PC-9 (cell line): ENCODE measurements around the gene RUNX1. TPM values are rescaled to one million over a fixed set of nuclear protein-coding genes. Genes with fewer than 3 reads are reported as not detected.
"Not testable (repeated sequence)": the region's sequence is repeated elsewhere in the genome, so short reads cannot be mapped to it uniquely, and the experiment has no call there.

ENCODE experiments used
- BruUV-seq: library from RNA; stranded (reverse); fragments of 400-500 nt; replicated peaks from 2 replicates; lab custom pipeline; 2021; lab: Mats Ljungman, UMichigan
- CTCF ChIA-PET: fragments of 300-600 bp; sonication (Branson Sonifier 250); formaldehyde crosslinking; loops from one replicate; lab custom pipeline; 2022; ENCODE audit warnings: antibody characterized with exemption; lab: Charles Lee
- POLR2A ChIA-PET: fragments of 300-600 bp; sonication (Branson Sonifier 250); formaldehyde crosslinking; loops from one replicate; lab custom pipeline; 2022; ENCODE audit warnings: antibody characterized with exemption; ENCODE audit not compliant: unreplicated experiment; lab: Charles Lee
- DNase-seq, 2 experiments: peaks; one replicate each; pipeline versions ENCODE4 v3.0.0 to v3.0.0-alpha.2; 2015 to 2022; ENCODE audit warnings: mixed read lengths in 1 of 2
- H2AFZ ChIP-seq: fragments of 200-600 bp; sonication (generic); 2 replicates; pipeline ENCODE4 v1.8.1; 2017; ENCODE audit warnings: antibody characterized with exemption
- H3F3A ChIP-seq: fragments of 200-600 bp; sonication (generic); 2 replicates; pipeline ENCODE4 v1.8.1; 2017; ENCODE audit warnings: antibody characterized with exemption, mild to moderate bottlenecking, low read depth; ENCODE audit not compliant: insufficient read depth
- H3K27ac ChIP-seq: fragments of 200-600 bp; sonication (generic); 2 replicates; pipeline ENCODE4 v1.6.1; 2016; ENCODE audit warnings: mixed run types
- H3K27me3 ChIP-seq: fragments of 200-600 bp; sonication (generic); 2 replicates; pipeline ENCODE4 v1.6.1; 2016; ENCODE audit warnings: low read depth, mixed run types; ENCODE audit not compliant: insufficient read depth
- H3K36me3 ChIP-seq: fragments of 200-600 bp; sonication (generic); 2 replicates; pipeline ENCODE4 v1.6.1; 2016; ENCODE audit warnings: low read depth, mixed run types
- H3K4me1 ChIP-seq: fragments of 200-600 bp; sonication (generic); replicated peaks from 2 replicates; pipeline ENCODE4 v1.6.1; 2016; ENCODE audit warnings: mixed run types; ENCODE audit not compliant: insufficient read depth
- H3K4me2 ChIP-seq: fragments of 200-600 bp; sonication (generic); 2 replicates; pipeline ENCODE4 v1.6.1; 2017; ENCODE audit warnings: mixed run types
- H3K4me3 ChIP-seq: fragments of 200-600 bp; sonication (generic); 2 replicates; pipeline ENCODE4 v1.6.1; 2016; ENCODE audit warnings: mixed run types
- H3K79me2 ChIP-seq: fragments of 200-600 bp; sonication (generic); 2 replicates; pipeline ENCODE4 v1.6.1; 2017; ENCODE audit warnings: low read depth, mixed run types
- H3K9me2 ChIP-seq: fragments of 200-600 bp; sonication (generic); 2 replicates; pipeline ENCODE4 v1.8.1; 2017; ENCODE audit warnings: mild to moderate bottlenecking; ENCODE audit not compliant: insufficient read depth
- H3K9me3 ChIP-seq: fragments of 200-600 bp; sonication (generic); 2 replicates; pipeline ENCODE4 v1.8.1; 2016; ENCODE audit warnings: low read depth; ENCODE audit not compliant: insufficient read depth
- H4K20me1 ChIP-seq: fragments of 200-600 bp; sonication (generic); 2 replicates; pipeline ENCODE4 v1.8.1; 2017; ENCODE audit not compliant: insufficient read depth
- CTCF ChIP-seq: fragments of 200-600 bp; sonication (generic); conservative IDR thresholded peaks from 2 replicates; pipeline ENCODE4 v1.6.1; 2017; ENCODE audit warnings: mixed run types, antibody characterized with exemption, mild to moderate bottlenecking, moderate library complexity
- EZH2 ChIP-seq: fragments of 200-600 bp; sonication (generic); IDR thresholded peaks from 2 replicates; pipeline ENCODE4 v1.8.0; 2017; ENCODE audit warnings: antibody characterized with exemption, low read depth
- intact Hi-C: fragments of 100-400 bp; cut with micrococcal nuclease; formaldehyde crosslinking; loops from one replicate; pipeline ENCODE4 v1.10.0; 2022; ENCODE audit not compliant: unreplicated experiment
- total RNA-seq: library from RNA; stranded (reverse); gene quantifications from 2 replicates; pipeline ENCODE4 v1.2.3, GENCODE V29; 2021

The RUNX1 gene
- total RNA-seq, 1 experiment from 2014 or later: 58.5 TPM

GRCh38 chr21:34994766-34995631 is 54.1 kb downstream of the RUNX1 start:
- H3F3A ChIP-seq: peaks cover 3% of the 10 kb centered on the region; the same call in 1 of the 2 replicates
- H3K79me2 ChIP-seq: peaks cover 76% of the 10 kb centered on the region
- no peak overlapping the region for H3K27ac ChIP-seq
- no peak for DNase-seq
- BruUV-seq: no TSS peak
- intact Hi-C loops: no loop called here
- no peaks in the 10 kb centered on the region for H3K9me3 ChIP-seq
- TF ChIP-seq CTCF (no peak), EZH2 (no peak)
- H4K20me1 ChIP-seq: no peaks in the 10 kb centered on the region; the same call in 1 of the 2 replicates
- no peaks in the 10 kb centered on the region for H3K27me3 ChIP-seq
- ChIA-PET POLR2A (no interaction called here), CTCF (no interaction called here)
- H3K4me3 ChIP-seq: no peak overlapping the region
- peaks cover 8% of the 10 kb centered on the region for H3K4me1 ChIP-seq
- H3K9me2 ChIP-seq: no peaks in the 10 kb centered on the region
- no peak overlapping the region for H3K4me2 ChIP-seq
- H2AFZ ChIP-seq: no peak overlapping the region
- no peaks in the 10 kb centered on the region for H3K36me3 ChIP-seq

- POLR2A ChIA-PET, H3K9me2 ChIP-seq, H3K27me3 ChIP-seq, H3K27ac ChIP-seq, BruUV-seq, H3F3A ChIP-seq, H3K4me2 ChIP-seq, H3K36me3 ChIP-seq, H3K4me1 ChIP-seq, intact Hi-C loops, DNase-seq, H3K9me3 ChIP-seq, H2AFZ ChIP-seq, H4K20me1 ChIP-seq, H3K4me3 ChIP-seq, CTCF ChIA-PET: not testable (repeated sequence)
- H3K79me2 ChIP-seq: peaks cover 73% of the 10 kb centered on the region
Observed at GRCh38 chr21:34993521-34993921, 55.6 kb downstream of the RUNX1 start.

GRCh38 chr21:34992736-34993398 is 56.2 kb downstream of the RUNX1 start:
- no peak for TF ChIP-seq CTCF
- no peak for TF ChIP-seq EZH2
- POLR2A ChIA-PET: interaction anchor here (0.7 kb wide), 1 partner anchor 37 kb away, joined by 4 read pairs; no protein-coding TSS in a partner anchor
- Histone ChIP-seq H3K4me2 (no peak overlapping the region), H3K4me1 (peaks cover 8% of the 10 kb centered on the region), H3K27me3 (no peaks in the 10 kb centered on the region), H3K9me3 (no peaks in the 10 kb centered on the region), H4K20me1 (no peaks in the 10 kb centered on the region; the same call in 1 of the 2 replicates), H3K36me3 (no peaks in the 10 kb centered on the region), H3K27ac (no peak overlapping the region), H3K4me3 (no peak overlapping the region), H3K79me2 (peaks cover 67% of the 10 kb centered on the region), H2AFZ (no peak overlapping the region), H3F3A (peaks cover 3% of the 10 kb centered on the region; the same call in 1 of the 2 replicates), H3K9me2 (no peaks in the 10 kb centered on the region)
- DNase-seq: no peak
- BruUV-seq: no TSS peak
- CTCF ChIA-PET: no interaction called here
- intact Hi-C loops: no loop called here
